PC-9 (cell line): ENCODE data around the gene LRMDA.

ENCODE experiments used
- EZH2 ChIP-seq: fragments of 200-600 bp; sonication (generic); IDR thresholded peaks from 2 replicates; pipeline ENCODE4 v1.8.0; 2017; ENCODE audit warnings: antibody characterized with exemption, low read depth
- TF ChIP-seq, protein P1 (sequence below): fragments of 200-600 bp; sonication (generic); conservative IDR thresholded peaks from 2 replicates; pipeline ENCODE4 v1.6.1; 2017; ENCODE audit warnings: mixed run types, antibody characterized with exemption, mild to moderate bottlenecking, moderate library complexity

- no peak for TF ChIP-seq EZH2
- TF ChIP-seq, protein P1, sequence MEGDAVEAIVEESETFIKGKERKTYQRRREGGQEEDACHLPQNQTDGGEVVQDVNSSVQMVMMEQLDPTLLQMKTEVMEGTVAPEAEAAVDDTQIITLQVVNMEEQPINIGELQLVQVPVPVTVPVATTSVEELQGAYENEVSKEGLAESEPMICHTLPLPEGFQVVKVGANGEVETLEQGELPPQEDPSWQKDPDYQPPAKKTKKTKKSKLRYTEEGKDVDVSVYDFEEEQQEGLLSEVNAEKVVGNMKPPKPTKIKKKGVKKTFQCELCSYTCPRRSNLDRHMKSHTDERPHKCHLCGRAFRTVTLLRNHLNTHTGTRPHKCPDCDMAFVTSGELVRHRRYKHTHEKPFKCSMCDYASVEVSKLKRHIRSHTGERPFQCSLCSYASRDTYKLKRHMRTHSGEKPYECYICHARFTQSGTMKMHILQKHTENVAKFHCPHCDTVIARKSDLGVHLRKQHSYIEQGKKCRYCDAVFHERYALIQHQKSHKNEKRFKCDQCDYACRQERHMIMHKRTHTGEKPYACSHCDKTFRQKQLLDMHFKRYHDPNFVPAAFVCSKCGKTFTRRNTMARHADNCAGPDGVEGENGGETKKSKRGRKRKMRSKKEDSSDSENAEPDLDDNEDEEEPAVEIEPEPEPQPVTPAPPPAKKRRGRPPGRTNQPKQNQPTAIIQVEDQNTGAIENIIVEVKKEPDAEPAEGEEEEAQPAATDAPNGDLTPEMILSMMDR: no peak
Observed at GRCh38 chr10:76152186-76152585, 720.8 kb downstream of the LRMDA start.
